Kidney epithelial cell (primary cell): ENCODE results near the gene RALGPS1. TPM values are rescaled to one million over a fixed set of nuclear protein-coding genes. Genes with fewer than 3 reads are reported as not detected.

Experiments
- DNase-seq: peaks from one replicate; pipeline ENCODE4 v3.0.0-alpha.2; 2010; ENCODE audit warnings: low read depth
- H3K27me3 ChIP-seq: 2 replicates; pipeline ENCODE4 v1.6.0; 2011; ENCODE audit warnings: low read length; ENCODE audit not compliant: control insufficient read depth, insufficient read depth
- H3K36me3 ChIP-seq: 2 replicates; pipeline ENCODE4 v1.5.1; 2011; ENCODE audit warnings: low read length; ENCODE audit not compliant: control insufficient read depth, insufficient read depth
- H3K4me3 ChIP-seq: 2 replicates; pipeline ENCODE4 v1.5.1; 2011; ENCODE audit warnings: low read depth, mild to moderate bottlenecking, control low read depth, low read length
- total RNA-seq: library from RNA; depleted of rRNA; stranded (reverse); fragments of >200 nt; gene quantifications from 2 replicates; pipeline ENCODE4 v1.2.3, GENCODE V29; 2015
- TF ChIP-seq, protein P1 (sequence below): IDR thresholded peaks from 2 replicates; pipeline ENCODE4 v1.5.1; 2011; ENCODE audit warnings: mild to moderate bottlenecking, moderate library complexity, low read length, control low read depth, inconsistent platforms; ENCODE audit not compliant: insufficient read depth, poor library complexity, severe bottlenecking

RALGPS1 gene
- total RNA-seq, 1 donor from 2014 or later, result 5.6 TPM

DNA sequence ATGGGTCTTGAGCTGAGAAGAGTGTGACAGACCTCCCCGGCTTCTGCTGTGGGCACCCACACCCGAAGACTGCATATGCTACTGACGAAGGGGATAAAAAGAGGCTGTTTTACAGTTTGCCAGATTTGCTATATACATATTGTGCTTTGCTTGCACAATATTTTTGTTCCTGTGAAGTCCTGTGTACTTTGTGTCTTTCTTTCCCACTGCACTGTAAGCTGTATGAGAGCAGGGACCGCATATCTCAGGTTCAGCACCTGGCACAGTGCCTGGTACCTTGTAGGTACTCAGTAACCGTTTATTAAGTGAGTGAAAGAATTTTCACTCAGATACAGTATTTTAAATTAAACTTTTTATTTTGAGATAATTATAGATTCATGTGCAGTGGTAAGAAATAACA is 341.7 kb downstream of the RALGPS1 start:
- no peaks in the 10 kb centered on the region for H3K36me3 ChIP-seq

GRCh38 chr9:127258606-127259471 is 344.3 kb downstream of the RALGPS1 start:
- Histone ChIP-seq H3K27me3 (no peaks in the 10 kb centered on the region), H3K4me3 (no peak overlapping the region), H3K36me3 (no peaks in the 10 kb centered on the region)
- no peak for DNase-seq
- TF ChIP-seq, protein P1, sequence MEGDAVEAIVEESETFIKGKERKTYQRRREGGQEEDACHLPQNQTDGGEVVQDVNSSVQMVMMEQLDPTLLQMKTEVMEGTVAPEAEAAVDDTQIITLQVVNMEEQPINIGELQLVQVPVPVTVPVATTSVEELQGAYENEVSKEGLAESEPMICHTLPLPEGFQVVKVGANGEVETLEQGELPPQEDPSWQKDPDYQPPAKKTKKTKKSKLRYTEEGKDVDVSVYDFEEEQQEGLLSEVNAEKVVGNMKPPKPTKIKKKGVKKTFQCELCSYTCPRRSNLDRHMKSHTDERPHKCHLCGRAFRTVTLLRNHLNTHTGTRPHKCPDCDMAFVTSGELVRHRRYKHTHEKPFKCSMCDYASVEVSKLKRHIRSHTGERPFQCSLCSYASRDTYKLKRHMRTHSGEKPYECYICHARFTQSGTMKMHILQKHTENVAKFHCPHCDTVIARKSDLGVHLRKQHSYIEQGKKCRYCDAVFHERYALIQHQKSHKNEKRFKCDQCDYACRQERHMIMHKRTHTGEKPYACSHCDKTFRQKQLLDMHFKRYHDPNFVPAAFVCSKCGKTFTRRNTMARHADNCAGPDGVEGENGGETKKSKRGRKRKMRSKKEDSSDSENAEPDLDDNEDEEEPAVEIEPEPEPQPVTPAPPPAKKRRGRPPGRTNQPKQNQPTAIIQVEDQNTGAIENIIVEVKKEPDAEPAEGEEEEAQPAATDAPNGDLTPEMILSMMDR, result no peak

More for the DNA sequence above, 341.7 kb downstream of the RALGPS1 start:
- TF ChIP-seq, protein P1, result no peak
- Histone ChIP-seq H3K4me3 (no peak overlapping the region), H3K27me3 (no peaks in the 10 kb centered on the region)
- DNase-seq, result no peak

- H3K4me3 ChIP-seq, result no peak overlapping the region
- TF ChIP-seq, protein P1, result no peak
- no peaks in the 10 kb centered on the region for H3K36me3 ChIP-seq
- H3K27me3 ChIP-seq, result no peaks in the 10 kb centered on the region
- DNase-seq, result no peak
Observed at GRCh38 chr9:127262602-127263001, 348.0 kb downstream of the RALGPS1 start.

GRCh38 chr9:127263237-127263636 is 348.7 kb downstream of the RALGPS1 start:
- Histone ChIP-seq H3K27me3 (no peaks in the 10 kb centered on the region), H3K36me3 (no peaks in the 10 kb centered on the region), H3K4me3 (no peak overlapping the region)
- DNase-seq, result no peak
- TF ChIP-seq, protein P1, result no peak

DNA sequence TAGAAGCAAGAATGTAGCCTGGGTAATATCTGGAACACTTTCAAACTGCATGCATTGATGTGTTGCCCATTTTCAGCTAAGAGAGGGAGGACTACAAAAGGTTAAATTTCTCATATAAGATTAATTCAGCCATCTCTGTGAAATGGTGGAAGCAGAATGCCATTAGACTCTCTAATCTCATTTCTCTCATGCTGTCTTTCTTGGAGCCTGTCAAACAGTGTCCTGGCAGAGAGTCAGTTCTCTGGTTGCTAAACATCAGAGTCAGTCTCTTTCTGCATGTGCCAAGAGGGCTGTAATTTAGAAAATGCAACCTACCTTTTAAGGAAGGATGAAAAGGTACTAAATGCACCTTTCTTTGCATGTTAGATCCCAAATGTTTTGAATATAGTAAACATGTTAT is 349.1 kb downstream of the RALGPS1 start:
- no peak for DNase-seq
- TF ChIP-seq, protein P1, result no peak
- Histone ChIP-seq H3K4me3 (no peak overlapping the region), H3K36me3 (no peaks in the 10 kb centered on the region), H3K27me3 (no peaks in the 10 kb centered on the region)
